Measurements from ENCODE around the gene CBX5.
"Not testable (repeated sequence)": the region's sequence is repeated elsewhere in the genome, so short reads cannot be mapped to it uniquely, and the experiment has no call there.

- not testable (repeated sequence) for TF ChIP-seq CTCF (IDR thresholded peaks at IDR 0.05; ENCODE audit: low read length); EZH2 (IDR thresholded peaks at IDR 0.05; ENCODE audit: borderline replicate concordance, low read length)
Measured at GRCh38 chr12:54231269-54231668, 48.7 kb downstream of the CBX5 start.
